GM19043 (cell line): ENCODE data around the gene MTM1.
A peak's percentile ranks its signal among the peaks of the same experiment; 100 is the strongest.

Experiments used
- ATAC-seq: cut with Tn5 transposase; IDR thresholded peaks from one replicate; pipeline ENCODE4 v1.9.1; 2021; ENCODE audit warnings: low read depth; ENCODE audit not compliant: unreplicated experiment

MTM1 gene

DNA sequence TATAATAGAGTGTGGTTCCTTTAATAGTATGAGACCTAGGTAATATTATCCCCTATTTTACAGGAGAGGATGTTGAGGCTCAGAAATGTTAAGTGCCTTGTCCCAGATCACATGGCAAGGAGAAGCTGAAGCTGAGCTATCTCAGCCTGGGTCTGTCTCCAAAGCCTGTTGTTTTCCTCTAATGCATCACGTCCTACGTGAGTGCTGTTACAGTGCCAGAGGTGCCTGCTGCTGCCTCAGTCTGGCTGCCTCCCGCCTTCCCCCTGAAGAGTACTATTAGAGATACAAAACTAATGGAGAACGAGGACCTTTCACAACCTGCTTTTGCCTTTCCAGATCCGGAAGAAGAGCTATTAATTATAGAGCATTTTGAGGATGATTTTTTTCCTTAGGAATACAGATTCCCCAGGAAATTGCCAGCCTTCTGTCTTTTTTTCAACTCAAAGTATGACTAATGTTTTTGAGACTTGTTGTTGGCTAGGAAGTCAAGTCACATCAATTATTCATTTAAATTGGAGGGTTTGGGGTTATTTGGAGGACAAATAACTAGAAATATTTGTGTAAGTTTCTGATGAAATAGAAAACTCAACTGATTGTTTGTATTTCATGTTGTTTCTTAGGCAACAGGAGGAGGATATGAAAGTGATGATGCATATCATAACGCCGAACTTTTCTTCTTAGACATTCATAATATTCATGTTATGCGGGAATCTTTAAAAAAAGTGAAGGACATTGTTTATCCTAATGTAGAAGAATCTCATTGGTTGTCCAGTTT lies 80.9 kb downstream of the MTM1 start:
- no peak for ATAC-seq

DNA sequence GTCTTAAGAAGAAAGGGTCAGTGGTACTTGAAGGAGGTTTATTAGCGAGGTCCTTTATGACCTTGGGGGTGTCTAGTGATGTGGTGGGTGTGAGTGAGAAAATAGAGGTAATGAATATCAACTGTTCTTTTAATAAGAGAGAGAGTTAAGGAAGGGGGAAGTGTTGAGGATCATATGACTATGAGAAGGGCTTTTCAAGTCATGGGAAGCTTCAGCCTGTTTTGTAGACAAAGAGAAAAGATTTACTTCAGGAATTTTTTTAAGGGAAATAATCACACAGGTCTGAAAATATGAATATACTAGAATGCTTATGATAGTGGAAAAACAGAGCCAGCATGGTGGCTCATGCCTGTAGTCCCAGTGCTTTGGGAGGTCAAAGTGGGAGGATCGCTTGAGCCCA lies 83.5 kb downstream of the MTM1 start:
- ATAC-seq = no peak

DNA sequence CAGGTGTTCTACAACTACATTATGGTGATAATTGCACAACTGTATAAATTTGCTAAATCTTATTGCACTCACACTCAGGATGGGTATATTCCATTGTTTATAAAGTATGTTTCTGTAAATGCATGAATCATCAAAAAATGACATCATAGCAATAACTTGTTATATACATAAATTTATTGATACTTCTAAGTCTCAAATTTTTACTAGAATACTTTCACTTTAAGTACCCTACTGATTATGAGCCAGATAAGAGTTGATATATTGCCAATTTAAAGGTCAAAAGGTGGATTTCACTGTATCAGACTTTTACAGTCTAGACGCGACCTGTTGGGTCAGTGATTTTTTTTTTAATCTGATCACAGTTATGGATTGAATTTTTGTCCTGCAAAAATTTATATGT lies 87.4 kb downstream of the MTM1 start:
- ATAC-seq = no peak

DNA sequence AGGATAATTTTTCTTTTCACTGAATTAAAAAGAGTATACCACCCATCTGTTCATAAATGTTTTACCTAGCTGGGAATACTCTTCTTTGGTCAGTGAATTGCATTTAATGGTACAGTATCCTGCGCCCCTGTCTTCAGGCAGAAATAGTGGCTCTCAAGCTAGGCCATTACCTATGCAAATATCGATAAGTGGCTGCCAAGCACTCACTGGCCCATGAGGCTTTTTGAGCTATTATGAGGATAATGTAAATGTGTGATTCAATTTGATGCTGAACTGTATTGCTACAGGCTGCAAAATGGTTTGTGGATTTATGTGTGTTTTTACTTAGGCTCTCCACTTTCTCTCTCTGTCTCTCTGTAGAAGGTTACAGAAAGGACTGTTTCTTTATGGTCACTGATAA lies 94.7 kb downstream of the MTM1 start:
- no peak for ATAC-seq

DNA sequence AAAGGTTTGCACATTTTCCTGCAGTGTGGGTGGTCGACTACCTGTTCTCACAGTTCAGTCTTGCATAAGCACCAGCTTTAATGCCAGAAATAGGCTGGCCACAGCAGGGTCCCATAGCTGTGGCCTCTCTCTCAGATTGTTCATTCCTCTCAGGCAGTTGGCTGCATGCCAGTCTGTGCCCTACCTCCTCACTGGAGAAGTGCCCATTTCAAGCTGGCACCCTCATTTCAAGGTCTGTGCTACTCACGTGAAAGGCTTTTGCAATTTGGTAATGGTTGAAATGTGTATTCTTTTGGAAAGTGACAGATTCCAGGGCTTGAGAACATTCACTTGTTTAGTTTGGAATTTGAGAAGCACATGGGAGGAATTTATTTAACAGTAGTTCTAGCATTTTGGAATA lies 95.9 kb downstream of the MTM1 start:
- ATAC-seq = no peak

DNA sequence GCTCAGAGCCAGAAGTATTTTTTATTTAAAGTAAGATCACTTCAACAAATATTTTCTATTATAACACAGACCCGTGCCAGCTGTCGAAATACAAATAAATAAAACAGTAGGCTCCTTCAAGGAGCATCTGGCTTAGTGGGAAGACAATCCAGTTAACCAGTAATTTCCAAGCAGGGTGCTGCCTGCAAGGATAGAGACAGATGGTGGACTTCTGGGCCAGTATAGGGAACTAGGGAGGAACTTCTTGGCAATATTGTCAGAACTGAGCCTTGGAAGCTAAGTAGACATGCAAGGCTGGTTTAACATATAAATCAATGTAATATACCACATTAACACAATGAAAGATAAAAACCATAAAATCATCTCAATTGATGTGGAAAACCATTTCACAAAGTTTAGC lies 107.8 kb downstream of the MTM1 start:
- ATAC-seq = no peak

DNA sequence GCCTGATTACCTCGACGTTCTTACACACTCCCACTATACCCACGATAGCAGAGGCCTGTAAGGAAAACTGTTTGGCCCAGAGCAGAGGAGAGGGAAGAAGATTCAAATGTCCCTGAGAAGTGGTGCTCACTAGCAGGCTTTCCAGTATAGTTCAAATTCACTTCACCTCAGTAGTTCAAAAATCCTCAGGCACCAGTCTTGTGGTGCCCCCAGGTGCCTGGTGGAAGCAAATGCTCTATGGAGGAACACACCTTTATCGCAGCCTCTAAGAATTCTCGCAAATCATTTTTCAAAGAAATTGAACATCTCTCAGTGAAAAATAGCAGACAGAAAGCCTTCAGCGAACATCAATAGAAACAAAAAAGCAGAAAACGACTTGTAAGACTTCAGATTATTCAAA lies 112.6 kb downstream of the MTM1 start:
- no peak for ATAC-seq

DNA sequence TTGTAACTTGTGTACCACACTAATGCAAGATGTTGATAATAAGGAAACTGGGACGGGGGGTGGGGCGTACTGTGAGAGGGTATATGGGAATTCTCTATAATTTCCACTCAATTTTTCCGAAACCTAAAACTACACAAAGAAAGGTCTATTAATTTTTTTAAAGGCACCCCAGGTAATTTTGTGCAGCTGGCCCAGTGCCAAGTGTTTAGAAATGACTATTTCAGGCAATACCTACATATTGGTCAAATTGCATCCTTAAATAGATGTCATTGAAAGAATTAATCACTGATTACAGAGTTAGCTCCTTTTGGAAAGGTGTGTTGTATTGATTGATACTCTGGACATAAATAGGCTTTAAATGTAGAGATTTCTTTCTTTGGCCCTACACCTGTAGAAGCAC lies 114.7 kb downstream of the MTM1 start:
- no peak for ATAC-seq

DNA sequence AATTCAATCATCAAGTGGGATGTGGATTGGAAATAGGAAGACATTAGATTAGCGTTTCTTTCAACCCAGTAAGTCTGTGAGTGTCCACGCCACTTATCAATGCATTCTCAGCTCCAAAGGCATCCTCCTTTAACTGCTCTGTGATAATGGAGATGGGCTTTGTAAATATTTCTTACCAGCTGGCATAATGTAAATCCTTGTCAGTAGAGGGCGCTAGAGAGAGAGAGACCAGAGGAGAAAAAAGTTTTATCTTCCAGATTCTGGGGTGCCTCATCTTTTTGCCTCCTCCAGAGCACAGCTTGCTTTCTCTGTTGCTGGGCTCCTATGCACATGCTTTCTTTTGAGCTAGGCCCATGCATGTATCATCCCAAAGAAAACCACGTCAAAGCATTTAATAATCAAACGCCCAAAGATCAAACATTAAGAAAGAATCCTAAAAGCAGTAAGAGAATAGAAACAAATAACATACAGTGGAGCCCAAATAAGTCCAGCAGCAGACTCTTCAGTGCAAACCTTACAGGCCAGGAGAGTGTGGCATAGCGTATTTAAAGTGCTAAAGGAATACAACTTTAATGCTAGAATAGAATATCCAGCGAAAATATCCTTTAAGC lies 115.2 kb downstream of the MTM1 start:
- no peak for ATAC-seq

DNA sequence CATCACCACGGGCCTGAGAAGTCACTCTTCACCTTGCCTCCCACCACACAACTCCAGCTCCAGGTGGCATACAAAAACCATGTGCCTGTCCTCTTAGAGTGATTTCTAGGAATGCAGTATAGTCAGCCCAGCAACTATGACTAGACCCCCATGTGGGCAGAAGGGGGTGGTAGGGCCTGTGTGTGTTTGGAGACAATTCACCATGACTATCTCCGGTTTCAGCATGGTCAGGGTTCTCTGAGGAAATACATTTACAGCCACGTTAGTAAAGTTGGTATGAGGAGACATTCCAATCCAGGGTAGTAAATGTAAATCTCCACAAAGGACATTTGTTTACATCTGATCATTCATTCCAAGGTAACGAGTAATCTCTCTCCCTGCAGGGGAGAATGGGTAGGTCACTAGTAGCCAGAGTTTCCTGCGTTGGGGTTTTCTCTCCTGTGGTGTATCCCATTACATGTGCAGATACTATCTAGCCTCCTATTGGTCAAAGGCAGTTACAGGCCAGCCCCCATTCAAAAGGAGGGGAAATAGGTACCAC lies 120.6 kb downstream of the MTM1 start:
- ATAC-seq = no peak

DNA sequence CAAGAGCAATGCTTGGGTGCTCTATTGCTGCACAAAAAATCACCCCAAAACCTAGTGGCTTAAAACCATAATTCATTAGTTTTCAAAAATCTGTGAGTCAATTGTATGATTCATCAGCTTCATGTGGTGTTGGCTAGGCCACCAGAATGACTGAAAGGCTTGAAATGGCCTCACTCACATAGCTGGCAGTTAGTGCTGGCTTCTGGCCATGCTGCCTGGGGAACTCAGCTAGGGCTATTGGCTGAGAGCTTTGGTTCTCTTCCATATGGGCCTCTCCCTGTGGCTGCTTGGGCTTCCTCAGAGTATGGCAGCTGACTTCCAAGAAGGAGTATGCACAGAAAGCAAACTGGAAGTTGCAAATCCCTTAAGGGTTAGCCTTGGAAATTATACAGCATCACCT lies 121.7 kb downstream of the MTM1 start:
- no peak for ATAC-seq

DNA sequence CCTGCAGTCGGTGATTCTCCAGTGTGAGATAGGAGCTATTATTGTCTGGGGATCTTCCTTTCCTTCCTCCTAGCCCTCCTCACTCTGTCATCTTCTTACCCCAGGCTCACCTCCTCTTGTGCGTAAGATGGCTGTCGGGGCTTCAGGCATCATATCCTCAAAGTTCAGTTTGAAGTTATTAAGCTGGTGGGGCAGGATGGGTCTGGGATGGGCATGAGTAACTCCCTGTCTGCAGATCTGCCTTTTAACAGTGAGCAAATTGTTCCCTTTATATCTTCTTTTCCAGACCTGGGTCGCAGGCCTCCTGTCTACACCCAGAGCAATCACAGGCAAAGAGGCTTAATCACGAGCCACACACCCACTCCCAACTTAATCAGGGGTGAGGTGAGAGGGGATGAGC lies 123.9 kb downstream of the MTM1 start:
- no peak for ATAC-seq

DNA sequence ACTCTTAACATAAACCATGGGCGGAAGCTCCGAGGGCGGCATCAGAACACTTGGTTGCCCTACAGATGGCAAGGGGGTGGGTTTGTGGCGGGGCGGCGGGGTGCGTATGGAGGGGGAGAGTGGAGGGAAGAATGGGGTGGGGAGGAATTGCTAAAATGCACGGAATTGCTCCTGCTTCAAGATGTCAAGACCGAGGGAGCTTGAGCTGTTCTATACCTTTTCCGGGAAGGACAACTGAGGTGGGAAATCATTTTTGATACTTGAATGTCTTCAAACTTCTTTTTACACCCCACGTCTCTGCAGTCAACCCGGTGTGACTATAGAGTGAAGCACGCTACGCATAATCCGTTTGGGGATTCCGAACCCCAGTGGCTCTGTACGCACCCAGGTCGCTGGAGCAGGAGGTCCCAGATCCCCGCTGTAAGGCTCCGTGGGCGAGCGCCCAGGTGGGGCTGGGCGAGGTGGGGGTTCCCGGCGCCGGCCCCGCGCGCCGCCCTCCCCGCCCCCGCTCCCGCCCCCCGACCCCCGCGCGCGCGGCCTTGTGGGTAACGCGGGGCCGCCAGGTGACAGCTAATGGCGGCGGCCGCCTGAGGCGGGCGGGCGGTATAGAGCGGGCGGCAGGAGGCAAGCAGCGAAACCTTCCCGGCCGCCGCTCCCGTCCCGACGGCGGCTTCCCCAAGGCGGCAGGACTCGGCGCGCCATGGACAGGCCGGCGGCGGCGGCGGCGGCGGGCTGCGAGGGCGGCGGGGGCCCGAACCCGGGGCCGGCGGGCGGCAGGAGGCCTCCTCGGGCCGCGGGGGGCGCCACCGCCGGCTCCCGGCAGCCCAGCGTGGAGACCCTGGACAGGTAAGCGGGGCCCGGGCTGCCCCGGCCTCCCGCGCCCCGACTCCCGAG lies 124.7 kb downstream of the MTM1 start, which contains the start of gene MTMR1:
Gene MTMR1, plus strand, starts transcription at position 566 of the 894 bp plus-strand sequence. Its CDS starts 135 bp downstream, at position 701.
- ATAC-seq = peak; percentile 28

DNA sequence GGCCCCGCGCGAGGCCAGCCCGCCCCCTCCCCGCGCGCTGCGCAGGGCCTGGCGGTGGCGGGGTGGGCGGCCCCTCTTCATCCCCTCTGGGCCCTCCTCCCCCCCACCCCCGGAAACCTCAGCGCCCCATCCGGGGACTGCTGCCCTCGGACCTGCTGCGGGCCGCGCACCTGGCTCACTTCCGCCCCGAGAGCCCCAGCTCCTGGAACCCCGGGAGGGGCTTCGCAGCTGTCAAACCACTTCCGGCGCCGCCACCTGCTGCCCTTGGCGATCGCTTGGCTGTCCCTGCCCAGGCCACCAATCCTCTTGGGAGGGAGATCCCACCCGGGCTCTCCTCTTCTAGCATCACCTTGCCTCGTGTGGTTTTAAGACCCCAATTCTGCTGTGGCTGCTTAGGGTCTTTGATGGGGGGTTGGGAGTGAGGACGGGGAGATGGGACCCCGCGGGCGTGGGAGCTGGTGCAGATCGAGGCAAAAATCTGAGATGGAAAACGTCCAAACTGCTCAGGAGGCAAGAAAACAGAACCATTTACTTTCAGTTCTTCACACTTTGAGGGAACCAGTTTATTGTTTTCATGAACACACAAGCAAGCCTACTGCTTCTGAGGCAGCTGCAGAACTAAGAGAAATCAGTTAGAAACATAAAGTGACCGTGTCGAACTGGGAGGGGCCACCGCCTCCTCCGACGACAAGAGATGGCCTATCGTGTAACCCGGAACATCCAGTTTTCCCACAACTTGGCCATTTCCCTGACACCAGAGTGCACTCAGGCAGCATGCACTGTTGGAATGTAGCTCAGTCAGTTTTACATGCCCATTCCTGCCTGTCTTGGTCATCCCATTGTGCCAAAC lies 125.5 kb downstream of the MTM1 start:
- ATAC-seq = peak; percentile 54

DNA sequence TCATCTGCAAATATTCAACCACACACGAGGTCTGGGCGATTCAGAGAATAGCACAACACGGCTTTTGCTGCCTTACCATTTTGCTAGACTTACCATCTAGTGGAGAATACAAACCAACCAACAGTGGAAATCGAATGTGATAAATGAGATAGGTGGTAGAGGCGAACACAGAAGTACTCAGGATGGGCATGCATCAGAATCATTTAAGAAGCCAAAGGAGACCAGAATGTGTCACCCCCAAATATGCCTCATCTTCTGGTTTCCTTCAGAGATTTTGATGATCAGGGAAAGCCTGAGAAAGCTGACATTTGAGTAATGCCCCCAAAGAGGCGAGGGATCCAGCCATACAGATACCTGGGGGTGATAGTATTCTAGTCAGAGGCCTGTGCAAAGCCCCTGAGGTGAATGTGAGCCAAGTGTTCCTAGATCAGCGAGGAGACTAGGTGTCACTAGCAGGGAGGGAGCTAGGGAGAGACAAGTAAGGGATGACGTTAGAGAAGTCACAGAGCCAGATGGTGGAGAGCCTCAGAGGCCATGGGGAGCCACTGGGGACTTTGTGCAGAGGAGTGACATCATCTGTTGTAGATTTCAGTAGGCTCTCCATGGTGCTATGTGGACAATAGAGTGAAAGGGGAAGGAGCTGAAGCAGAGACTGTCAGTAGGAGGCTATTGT lies 126.5 kb downstream of the MTM1 start:
- ATAC-seq = no peak

DNA sequence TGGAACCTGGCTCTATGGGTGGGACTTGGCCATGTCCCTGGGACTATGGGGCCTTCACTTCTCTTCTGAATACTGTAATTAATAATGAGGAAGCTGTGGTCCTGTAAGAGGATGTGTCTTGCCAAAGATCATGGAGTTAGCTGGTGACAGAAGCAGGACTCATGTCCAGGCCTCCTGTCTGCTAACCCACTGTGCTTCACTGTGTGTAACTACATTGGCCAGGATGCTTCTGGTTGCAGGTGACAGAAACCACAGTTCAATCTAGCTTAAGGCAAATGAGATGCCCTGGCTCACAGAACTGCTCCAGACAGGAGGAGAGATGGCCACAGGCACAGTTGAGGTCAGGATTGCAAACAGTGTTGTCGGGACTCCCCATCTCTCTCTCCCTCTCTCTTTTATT lies 127.9 kb downstream of the MTM1 start:
- no peak for ATAC-seq

DNA sequence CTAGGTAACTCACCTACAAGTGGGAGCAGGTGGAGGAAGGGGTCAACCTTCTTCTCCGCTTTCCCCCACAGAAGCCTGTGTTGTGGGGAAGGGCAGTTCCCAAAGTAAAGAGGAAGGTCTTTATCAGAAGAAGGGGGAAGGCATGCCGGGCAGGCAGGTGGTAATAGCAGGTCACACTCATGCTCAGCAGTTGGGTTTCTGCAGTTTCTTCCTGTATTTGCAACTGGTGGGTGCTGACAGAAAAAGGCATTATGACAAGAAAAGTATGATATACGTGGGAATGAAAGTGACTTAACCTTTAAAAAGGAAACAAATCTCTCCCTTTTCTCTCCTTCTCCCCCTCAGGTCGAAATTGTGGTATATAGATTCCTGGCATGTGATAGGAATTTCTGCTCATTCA lies 128.4 kb downstream of the MTM1 start:
- ATAC-seq = no peak

DNA sequence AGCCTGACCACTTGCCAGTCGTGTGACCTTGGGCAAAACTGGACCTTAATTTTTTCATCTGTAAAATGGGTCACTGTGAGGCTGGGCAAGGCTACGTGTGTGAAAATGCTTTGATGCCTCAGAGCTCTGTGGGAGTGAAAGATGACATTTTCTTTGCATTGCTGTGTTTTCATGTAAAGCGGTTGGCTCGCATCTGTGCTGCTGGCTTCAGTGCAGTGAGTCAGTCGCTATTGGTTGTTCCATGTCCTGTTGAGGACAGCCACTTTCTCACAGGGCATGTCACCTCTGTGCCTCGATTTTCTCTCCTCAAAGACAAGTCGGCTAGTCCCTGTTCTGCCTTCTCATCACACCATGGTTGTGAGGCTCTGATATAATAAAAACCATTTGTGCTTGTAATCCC lies 129.2 kb downstream of the MTM1 start:
- no peak for ATAC-seq

DNA sequence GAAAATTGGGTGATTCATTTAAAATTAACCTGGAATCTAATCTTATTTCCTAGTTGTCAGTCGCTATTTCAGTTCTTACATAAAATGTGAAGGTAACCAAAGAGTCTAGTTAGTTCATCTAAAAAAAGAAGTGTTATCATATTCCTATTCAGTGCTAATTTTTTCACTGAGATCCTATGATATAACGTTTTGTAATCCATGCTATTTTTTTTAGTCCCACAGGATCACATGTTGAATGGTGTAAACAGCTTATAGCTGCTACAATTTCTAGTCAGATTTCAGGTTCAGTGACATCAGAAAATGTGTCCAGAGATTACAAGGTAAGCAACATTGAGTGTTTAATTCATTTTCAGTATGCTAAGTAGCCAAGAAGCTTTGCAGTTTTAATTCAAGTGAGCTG lies 130.6 kb downstream of the MTM1 start:
- no peak for ATAC-seq

DNA sequence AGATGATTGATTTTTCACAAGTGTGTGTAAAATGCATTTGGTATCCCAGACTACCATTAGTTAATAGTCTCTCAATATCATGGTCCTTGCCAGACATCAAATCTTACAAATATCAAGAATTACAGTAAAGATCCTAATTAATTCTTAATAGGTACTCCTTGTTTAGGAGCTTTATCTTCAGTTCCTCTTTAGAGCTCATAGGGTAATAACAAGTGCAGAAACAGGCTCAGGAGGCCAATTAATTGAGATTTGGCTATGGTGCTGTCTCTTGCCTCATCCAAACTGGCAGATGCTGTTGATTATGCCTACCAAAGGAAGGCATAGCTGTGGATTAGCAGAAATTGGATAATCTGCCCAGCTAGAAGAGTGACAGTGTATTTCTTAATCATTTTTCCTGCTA lies 131.7 kb downstream of the MTM1 start:
- ATAC-seq = no peak
